H54 (cell line): ENCODE measurements around the gene ZNF397.

ENCODE experiments used
- DNase-seq: peaks from one replicate; pipeline ENCODE4 v3.0.0; 2011; ENCODE audit warnings: low spot score, mixed read lengths; ENCODE audit not compliant: insufficient read length
- FAIRE-seq: peaks from 3 replicates; lab custom pipeline; 2011; peaks lifted over from hg19 to GRCh38; lab: Jason Lieb, UNC
- POLR2A ChIP-seq: IDR thresholded peaks from 2 replicates; pipeline ENCODE4 v1.6.1; 2011; ENCODE audit warnings: low read depth, mild to moderate bottlenecking, low read length

ZNF397 gene

GRCh38 chr18:35227254-35227653 lies 13.6 kb upstream of the ZNF397 start:
- FAIRE-seq (no peak), DNase-seq (no peak)
- no peak for TF ChIP-seq POLR2A

- no peak for TF ChIP-seq POLR2A
- DNase-seq = peak; percentile 25
- peak; percentile 60 for FAIRE-seq
Measured at GRCh38 chr18:35231052-35231451, 9.8 kb upstream of the ZNF397 start.

GRCh38 chr18:35236571-35237363 lies 4.1 kb upstream of the ZNF397 start:
- no peak for TF ChIP-seq POLR2A
- DNase-seq = no peak
- no peak for FAIRE-seq

- DNase-seq = no peak
- no peak for FAIRE-seq
- TF ChIP-seq POLR2A = no peak
Measured at GRCh38 chr18:35239314-35239713, 1.5 kb upstream of the ZNF397 start.

GRCh38 chr18:35241448-35241804 lies 592 bp downstream of the ZNF397 start:
- no peak for TF ChIP-seq POLR2A
- FAIRE-seq = peak; percentile 15
- DNase-seq = no peak

- FAIRE-seq (no peak), DNase-seq (no peak)
- TF ChIP-seq POLR2A = no peak
Measured at GRCh38 chr18:35242426-35242825, 1.6 kb downstream of the ZNF397 start.

- no peak for DNase-seq
Measured at GRCh38 chr18:35244671-35245070, 3.8 kb downstream of the ZNF397 start.

GRCh38 chr18:35245719-35246317 lies 5.0 kb downstream of the ZNF397 start:
- no peak for TF ChIP-seq POLR2A
- DNase-seq (no peak), FAIRE-seq (no peak)

More at GRCh38 chr18:35244671-35245070, 3.8 kb downstream of the ZNF397 start:
- FAIRE-seq = no peak
- no peak for TF ChIP-seq POLR2A

- FAIRE-seq (no peak), DNase-seq (no peak)
- no peak for TF ChIP-seq POLR2A
Measured at GRCh38 chr18:35246831-35247230, 6.0 kb downstream of the ZNF397 start.

- no peak for DNase-seq
- no peak for TF ChIP-seq POLR2A
- FAIRE-seq = no peak
Measured at GRCh38 chr18:35247412-35248249, 6.8 kb downstream of the ZNF397 start.

GRCh38 chr18:35248429-35248828 lies 7.6 kb downstream of the ZNF397 start:
- FAIRE-seq = no peak
- no peak for DNase-seq
- no peak for TF ChIP-seq POLR2A

- DNase-seq (no peak), FAIRE-seq (no peak)
- TF ChIP-seq POLR2A = no peak
Measured at GRCh38 chr18:35252466-35252865, 11.6 kb downstream of the ZNF397 start.

GRCh38 chr18:35253655-35254287 lies 12.9 kb downstream of the ZNF397 start:
- TF ChIP-seq POLR2A = no peak
- no peak for FAIRE-seq
- no peak for DNase-seq

GRCh38 chr18:35256947-35257346 lies 16.1 kb downstream of the ZNF397 start:
- FAIRE-seq (no peak), DNase-seq (no peak)
- no peak for TF ChIP-seq POLR2A
